ENCODE measurements around the gene FOXI1. TPM values are rescaled to one million over a fixed set of nuclear protein-coding genes. Genes with fewer than 3 reads are reported as not detected.

FOXI1 gene
- total RNA-seq, 1 donor from 2014 or later, result not detected

DNA sequence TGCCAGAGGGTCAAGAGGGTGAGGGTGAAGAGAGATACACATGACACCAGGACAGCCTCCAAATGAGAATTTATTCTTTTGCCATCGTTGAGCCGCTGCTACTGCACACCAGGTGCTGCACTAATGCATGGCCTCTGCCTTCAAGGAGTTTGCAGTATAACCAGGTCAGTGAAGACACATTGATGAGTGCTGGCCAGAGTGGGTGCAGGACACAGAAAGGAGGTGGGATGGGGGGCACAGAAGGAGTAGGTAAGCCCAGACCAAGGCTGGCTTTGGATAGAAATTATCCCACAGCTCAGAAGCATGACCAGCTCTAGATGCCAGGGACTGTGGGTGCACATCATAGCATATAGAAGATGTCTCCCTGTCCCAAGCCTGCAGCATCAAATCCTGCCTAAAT lies 38.0 kb downstream of the FOXI1 start:
- DNase-seq (ENCODE audit: low read depth) (no peak), FAIRE-seq (no peak)
- Mint-ChIP-seq H3K36me3 (ENCODE audit: low read depth, unreplicated experiment) (no peaks in the 10 kb centered on the region), H3K4me1 (ENCODE audit: low read depth, unreplicated experiment) (no peaks in the 10 kb centered on the region), H3K9me3 (ENCODE audit: unreplicated experiment) (peaks cover 4% of the 10 kb centered on the region), H3K27me3 (ENCODE audit: low read depth, unreplicated experiment) (peaks cover 26% of the 10 kb centered on the region), H3K4me3 (ENCODE audit: unreplicated experiment) (no peak overlapping the region), H3K27ac (ENCODE audit: unreplicated experiment) (no peak overlapping the region)
- H3K79me2 ChIP-seq (ENCODE audit: insufficient read depth, low read length), result no peaks in the 10 kb centered on the region
- H3K9me3 ChIP-seq (ENCODE audit: insufficient read depth, low read depth, low read length), result no peaks in the 10 kb centered on the region
- H2AFZ ChIP-seq (ENCODE audit: low read depth, low read length), result no peak overlapping the region
- H3K4me1 ChIP-seq (ENCODE audit: insufficient read depth, low read length), result no peaks in the 10 kb centered on the region
- H3K27me3 ChIP-seq (ENCODE audit: insufficient read depth, low read length), result no peaks in the 10 kb centered on the region
- H3K4me3 ChIP-seq (ENCODE audit: insufficient read depth, low read depth, low read length), result no peak overlapping the region
- TF ChIP-seq, protein P1, sequence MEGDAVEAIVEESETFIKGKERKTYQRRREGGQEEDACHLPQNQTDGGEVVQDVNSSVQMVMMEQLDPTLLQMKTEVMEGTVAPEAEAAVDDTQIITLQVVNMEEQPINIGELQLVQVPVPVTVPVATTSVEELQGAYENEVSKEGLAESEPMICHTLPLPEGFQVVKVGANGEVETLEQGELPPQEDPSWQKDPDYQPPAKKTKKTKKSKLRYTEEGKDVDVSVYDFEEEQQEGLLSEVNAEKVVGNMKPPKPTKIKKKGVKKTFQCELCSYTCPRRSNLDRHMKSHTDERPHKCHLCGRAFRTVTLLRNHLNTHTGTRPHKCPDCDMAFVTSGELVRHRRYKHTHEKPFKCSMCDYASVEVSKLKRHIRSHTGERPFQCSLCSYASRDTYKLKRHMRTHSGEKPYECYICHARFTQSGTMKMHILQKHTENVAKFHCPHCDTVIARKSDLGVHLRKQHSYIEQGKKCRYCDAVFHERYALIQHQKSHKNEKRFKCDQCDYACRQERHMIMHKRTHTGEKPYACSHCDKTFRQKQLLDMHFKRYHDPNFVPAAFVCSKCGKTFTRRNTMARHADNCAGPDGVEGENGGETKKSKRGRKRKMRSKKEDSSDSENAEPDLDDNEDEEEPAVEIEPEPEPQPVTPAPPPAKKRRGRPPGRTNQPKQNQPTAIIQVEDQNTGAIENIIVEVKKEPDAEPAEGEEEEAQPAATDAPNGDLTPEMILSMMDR (IDR thresholded peaks at IDR 0.05; ENCODE audit: insufficient read depth, low read depth, low read length), result no peak
- no peak for TF ChIP-seq EZH2 (IDR thresholded peaks at IDR 0.05; ENCODE audit: insufficient read depth, low read length)
- no peaks in the 10 kb centered on the region for H4K20me1 ChIP-seq (ENCODE audit: insufficient read depth, low read length)
- H3K36me3 ChIP-seq (ENCODE audit: insufficient read depth, low read length), result no peaks in the 10 kb centered on the region
- H3K27ac ChIP-seq (ENCODE audit: low read depth, low read length), result no peak overlapping the region
- no peak overlapping the region for H3K4me2 ChIP-seq (ENCODE audit: low read length)
- no peak overlapping the region for H3K9ac ChIP-seq (ENCODE audit: low read length)

DNA sequence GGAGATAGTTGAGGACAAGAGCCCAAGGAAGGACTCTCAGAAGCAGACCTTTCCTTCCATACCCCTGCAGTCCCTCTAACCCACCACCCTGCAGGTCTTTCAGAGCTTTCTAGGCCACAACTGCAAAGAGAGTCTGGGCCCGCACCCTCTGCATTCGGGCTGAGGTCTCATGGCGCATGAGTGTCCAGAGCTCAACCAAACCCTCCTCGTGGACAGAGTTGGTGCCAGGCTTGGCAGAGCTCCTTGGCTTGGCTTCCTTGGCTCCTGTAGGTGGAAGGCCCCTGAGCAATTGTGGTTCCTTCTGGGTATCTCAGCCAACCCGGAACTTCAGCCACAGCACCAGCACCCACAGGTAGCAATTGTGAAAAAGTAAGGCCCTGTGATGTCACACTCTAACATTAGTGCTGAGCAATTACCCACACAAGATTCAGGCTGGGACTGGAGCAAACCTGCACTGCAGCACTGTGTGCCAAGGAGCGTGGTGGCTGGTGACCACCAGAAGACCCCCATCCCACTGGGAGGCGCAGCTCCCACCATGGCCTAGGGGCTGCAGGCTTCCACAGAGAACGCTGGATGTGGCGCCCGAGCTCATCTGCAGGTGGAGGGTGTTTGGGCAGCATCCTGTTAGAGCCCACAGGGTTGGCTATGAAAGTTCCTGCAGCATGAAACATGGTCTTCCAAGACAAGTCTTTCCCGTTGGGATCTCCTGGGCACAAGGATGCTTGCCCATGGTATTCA lies 38.8 kb downstream of the FOXI1 start:
- H3K4me1 Mint-ChIP-seq (ENCODE audit: low read depth, unreplicated experiment), result no peaks in the 10 kb centered on the region
- Histone ChIP-seq H2AFZ (ENCODE audit: low read depth, low read length) (no peak overlapping the region), H3K36me3 (ENCODE audit: insufficient read depth, low read length) (no peaks in the 10 kb centered on the region), H3K9ac (ENCODE audit: low read length) (no peak overlapping the region), H3K4me2 (ENCODE audit: low read length) (no peak overlapping the region), H3K4me1 (ENCODE audit: insufficient read depth, low read length) (no peaks in the 10 kb centered on the region), H4K20me1 (ENCODE audit: insufficient read depth, low read length) (no peaks in the 10 kb centered on the region), H3K27ac (ENCODE audit: low read depth, low read length) (no peak overlapping the region), H3K79me2 (ENCODE audit: insufficient read depth, low read length) (no peaks in the 10 kb centered on the region), H3K9me3 (ENCODE audit: insufficient read depth, low read depth, low read length) (no peaks in the 10 kb centered on the region), H3K4me3 (ENCODE audit: insufficient read depth, low read depth, low read length) (no peak overlapping the region), H3K27me3 (ENCODE audit: insufficient read depth, low read length) (no peaks in the 10 kb centered on the region)
- TF ChIP-seq, protein P1 (IDR thresholded peaks at IDR 0.05; ENCODE audit: insufficient read depth, low read depth, low read length), result no peak
- TF ChIP-seq EZH2 (IDR thresholded peaks at IDR 0.05; ENCODE audit: insufficient read depth, low read length), result no peak
- no peaks in the 10 kb centered on the region for H3K36me3 Mint-ChIP-seq (ENCODE audit: low read depth, unreplicated experiment)
- no peak overlapping the region for H3K4me3 Mint-ChIP-seq (ENCODE audit: unreplicated experiment)
- H3K27ac Mint-ChIP-seq (ENCODE audit: unreplicated experiment), result no peak overlapping the region
- peaks cover 32% of the 10 kb centered on the region for H3K27me3 Mint-ChIP-seq (ENCODE audit: low read depth, unreplicated experiment)
- FAIRE-seq (no peak), DNase-seq (ENCODE audit: low read depth) (no peak)
- peaks cover 4% of the 10 kb centered on the region for H3K9me3 Mint-ChIP-seq (ENCODE audit: unreplicated experiment)

DNA sequence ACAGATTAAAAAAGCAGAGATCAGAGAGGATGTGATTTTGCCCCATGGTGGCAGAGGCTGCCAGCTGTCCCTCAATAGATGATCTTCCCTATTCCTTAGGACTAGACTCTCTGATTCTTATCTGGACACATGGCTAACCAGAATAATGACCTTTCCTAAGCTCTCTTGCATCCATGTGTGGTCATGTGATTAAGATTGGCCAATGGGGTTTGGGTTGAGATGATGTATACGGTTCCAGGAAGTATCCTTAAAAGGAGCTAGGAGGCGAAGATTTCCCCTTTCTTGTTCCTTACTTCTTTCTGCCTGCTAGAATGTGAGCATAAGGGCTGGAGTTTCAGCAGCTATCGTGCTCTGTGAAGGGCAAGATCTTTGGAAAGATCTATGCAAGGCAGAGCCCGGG lies 39.8 kb downstream of the FOXI1 start:
- H3K27me3 ChIP-seq (ENCODE audit: insufficient read depth, low read length), result no peaks in the 10 kb centered on the region
- no peaks in the 10 kb centered on the region for H3K4me1 Mint-ChIP-seq (ENCODE audit: low read depth, unreplicated experiment)
- FAIRE-seq, result no peak
- H3K4me3 Mint-ChIP-seq (ENCODE audit: unreplicated experiment), result no peak overlapping the region
- H3K27me3 Mint-ChIP-seq (ENCODE audit: low read depth, unreplicated experiment), result peaks cover 32% of the 10 kb centered on the region
- H3K4me3 ChIP-seq (ENCODE audit: insufficient read depth, low read depth, low read length), result no peak overlapping the region
- H3K9me3 ChIP-seq (ENCODE audit: insufficient read depth, low read depth, low read length), result no peaks in the 10 kb centered on the region
- H3K4me1 ChIP-seq (ENCODE audit: insufficient read depth, low read length), result no peaks in the 10 kb centered on the region
- H3K27ac ChIP-seq (ENCODE audit: low read depth, low read length), result no peak overlapping the region
- no peaks in the 10 kb centered on the region for H3K36me3 Mint-ChIP-seq (ENCODE audit: low read depth, unreplicated experiment)
- H4K20me1 ChIP-seq (ENCODE audit: insufficient read depth, low read length), result no peaks in the 10 kb centered on the region
- H3K4me2 ChIP-seq (ENCODE audit: low read length), result no peak overlapping the region
- TF ChIP-seq, protein P1 (IDR thresholded peaks at IDR 0.05; ENCODE audit: insufficient read depth, low read depth, low read length), result no peak
- no peak for TF ChIP-seq EZH2 (IDR thresholded peaks at IDR 0.05; ENCODE audit: insufficient read depth, low read length)
- no peak overlapping the region for H3K9ac ChIP-seq (ENCODE audit: low read length)
- DNase-seq (ENCODE audit: low read depth), result no peak
- no peak overlapping the region for H2AFZ ChIP-seq (ENCODE audit: low read depth, low read length)
- peaks cover 4% of the 10 kb centered on the region for H3K9me3 Mint-ChIP-seq (ENCODE audit: unreplicated experiment)
- no peak overlapping the region for H3K27ac Mint-ChIP-seq (ENCODE audit: unreplicated experiment)
- H3K36me3 ChIP-seq (ENCODE audit: insufficient read depth, low read length), result no peaks in the 10 kb centered on the region
- H3K79me2 ChIP-seq (ENCODE audit: insufficient read depth, low read length), result no peaks in the 10 kb centered on the region
